KOPT-K1 (cell line): Measurements from ENCODE around the gene FOXD4L1.
"Not testable (repeated sequence)": the region's sequence is repeated elsewhere in the genome, so short reads cannot be mapped to it uniquely, and the experiment has no call there.

Experiments used
- H3K27ac ChIP-seq: fragments of 200-600 bp; sonication (generic); 2 replicates; pipeline ENCODE4 v1.5.1; 2016; ENCODE audit warnings: antibody characterized with exemption, mild to moderate bottlenecking, low read depth, low read length; ENCODE audit not compliant: poor library complexity, severe bottlenecking
- H3K36me3 ChIP-seq: fragments of 200-600 bp; sonication (generic); 2 replicates; pipeline ENCODE4 v1.5.1; 2017; ENCODE audit warnings: antibody characterized with exemption, mild to moderate bottlenecking, low read length, moderate library complexity; ENCODE audit not compliant: insufficient read depth
- H3K9me3 ChIP-seq: fragments of 200-600 bp; sonication (generic); 2 replicates; pipeline ENCODE4 v1.5.1; 2017; ENCODE audit warnings: antibody characterized with exemption, low read length, mild to moderate bottlenecking; ENCODE audit not compliant: insufficient read depth, poor library complexity, severe bottlenecking

Gene FOXD4L1

GRCh38 chr2:113498365-113498764, at the start of gene FOXD4L1:
FOXD4L1 (plus strand) TSS chr2:113498665; CDS start chr2:113499257, 592 bp downstream.
- H3K27ac ChIP-seq, H3K36me3 ChIP-seq, H3K9me3 ChIP-seq: not testable (repeated sequence)

GRCh38 chr2:113465770-113466169, 32.7 kb upstream of the FOXD4L1 start:
- not testable (repeated sequence) for H3K27ac ChIP-seq

GRCh38 chr2:113476688-113477368, 21.6 kb upstream of the FOXD4L1 start:
- not testable (repeated sequence) for H3K36me3 ChIP-seq, H3K9me3 ChIP-seq, H3K27ac ChIP-seq

More at GRCh38 chr2:113465770-113466169, 32.7 kb upstream of the FOXD4L1 start:
- not testable (repeated sequence) for H3K36me3 ChIP-seq, H3K9me3 ChIP-seq

- not testable (repeated sequence) for H3K9me3 ChIP-seq, H3K36me3 ChIP-seq, H3K27ac ChIP-seq
Observed at GRCh38 chr2:113496527-113496926, 1.9 kb upstream of the FOXD4L1 start.

GRCh38 chr2:113499019-113499885, 787 bp downstream of the FOXD4L1 start:
- H3K27ac ChIP-seq, H3K36me3 ChIP-seq: not testable (repeated sequence)

GRCh38 chr2:113499886-113500722, 1.6 kb downstream of the FOXD4L1 start:
- H3K27ac ChIP-seq, H3K36me3 ChIP-seq: not testable (repeated sequence)
- H3K9me3 ChIP-seq = peaks cover 17% of the 10 kb centered on the region

More at GRCh38 chr2:113499019-113499885, 787 bp downstream of the FOXD4L1 start:
- H3K9me3 ChIP-seq = peaks cover 15% of the 10 kb centered on the region

GRCh38 chr2:113500723-113501038, 2.2 kb downstream of the FOXD4L1 start:
- H3K36me3 ChIP-seq, H3K27ac ChIP-seq: not testable (repeated sequence)
- peaks cover 17% of the 10 kb centered on the region for H3K9me3 ChIP-seq

GRCh38 chr2:113502216-113503093, 4.0 kb downstream of the FOXD4L1 start:
- not testable (repeated sequence) for H3K27ac ChIP-seq, H3K36me3 ChIP-seq
- peaks cover 17% of the 10 kb centered on the region for H3K9me3 ChIP-seq

GRCh38 chr2:113503094-113504042, 4.9 kb downstream of the FOXD4L1 start:
- H3K9me3 ChIP-seq = peaks cover 17% of the 10 kb centered on the region
- not testable (repeated sequence) for H3K36me3 ChIP-seq, H3K27ac ChIP-seq

- not testable (repeated sequence) for H3K27ac ChIP-seq, H3K36me3 ChIP-seq
- H3K9me3 ChIP-seq = peaks cover 17% of the 10 kb centered on the region
Observed at GRCh38 chr2:113504081-113504480, 5.6 kb downstream of the FOXD4L1 start.

GRCh38 chr2:113507394-113508140, 9.1 kb downstream of the FOXD4L1 start:
- peaks cover 17% of the 10 kb centered on the region for H3K9me3 ChIP-seq
- not testable (repeated sequence) for H3K27ac ChIP-seq, H3K36me3 ChIP-seq

GRCh38 chr2:113508187-113508586, 9.7 kb downstream of the FOXD4L1 start:
- not testable (repeated sequence) for H3K27ac ChIP-seq, H3K36me3 ChIP-seq
- H3K9me3 ChIP-seq = peaks cover 11% of the 10 kb centered on the region

- H3K9me3 ChIP-seq, H3K36me3 ChIP-seq, H3K27ac ChIP-seq: not testable (repeated sequence)
Observed at GRCh38 chr2:113510913-113511312, 12.4 kb downstream of the FOXD4L1 start.
